ENCODE data around the gene ANGEL1.

DNA sequence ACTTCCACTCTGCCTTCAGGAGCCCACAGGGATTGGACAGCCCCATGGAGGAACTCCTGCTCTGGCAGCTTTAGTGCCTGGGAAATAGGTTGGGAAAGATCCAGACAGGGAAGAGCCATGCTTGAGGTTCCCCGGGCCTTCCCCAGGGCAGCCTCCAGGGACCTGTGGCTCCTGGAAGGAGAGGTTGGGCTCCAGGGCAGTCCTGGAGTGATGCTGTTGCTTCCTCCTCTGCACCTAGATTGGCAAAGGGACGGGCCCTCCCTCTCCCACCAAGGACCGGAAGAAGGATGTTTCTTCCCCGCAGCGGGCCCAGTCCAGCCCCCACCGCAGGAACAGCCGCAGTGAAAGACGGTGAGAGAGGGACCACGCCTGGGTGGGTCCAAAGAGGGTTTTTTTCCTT lies 35.0 kb downstream of the ANGEL1 start:
- no peak for TF ChIP-seq ZNF670 (CRISPR knock-in tag; IDR thresholded peaks at IDR 0.05; ENCODE audit: borderline replicate concordance)
- TF ChIP-seq, protein P1, sequence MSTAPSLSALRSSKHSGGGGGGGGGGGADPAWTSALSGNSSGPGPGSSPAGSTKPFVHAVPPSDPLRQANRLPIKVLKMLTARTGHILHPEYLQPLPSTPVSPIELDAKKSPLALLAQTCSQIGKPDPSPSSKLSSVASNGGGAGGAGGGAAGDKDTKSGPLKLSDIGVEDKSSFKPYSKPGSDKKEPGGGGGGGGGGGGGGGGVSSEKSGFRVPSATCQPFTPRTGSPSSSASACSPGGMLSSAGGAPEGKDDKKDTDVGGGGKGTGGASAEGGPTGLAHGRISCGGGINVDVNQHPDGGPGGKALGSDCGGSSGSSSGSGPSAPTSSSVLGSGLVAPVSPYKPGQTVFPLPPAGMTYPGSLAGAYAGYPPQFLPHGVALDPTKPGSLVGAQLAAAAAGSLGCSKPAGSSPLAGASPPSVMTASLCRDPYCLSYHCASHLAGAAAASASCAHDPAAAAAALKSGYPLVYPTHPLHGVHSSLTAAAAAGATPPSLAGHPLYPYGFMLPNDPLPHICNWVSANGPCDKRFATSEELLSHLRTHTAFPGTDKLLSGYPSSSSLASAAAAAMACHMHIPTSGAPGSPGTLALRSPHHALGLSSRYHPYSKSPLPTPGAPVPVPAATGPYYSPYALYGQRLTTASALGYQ (CRISPR knock-in tag; IDR thresholded peaks at IDR 0.05), result no peak
- no peak for TF ChIP-seq RBM39 (IDR thresholded peaks at IDR 0.05; ENCODE audit: low read depth, low read length, poor library complexity, severe bottlenecking)
- TF ChIP-seq, protein P2, sequence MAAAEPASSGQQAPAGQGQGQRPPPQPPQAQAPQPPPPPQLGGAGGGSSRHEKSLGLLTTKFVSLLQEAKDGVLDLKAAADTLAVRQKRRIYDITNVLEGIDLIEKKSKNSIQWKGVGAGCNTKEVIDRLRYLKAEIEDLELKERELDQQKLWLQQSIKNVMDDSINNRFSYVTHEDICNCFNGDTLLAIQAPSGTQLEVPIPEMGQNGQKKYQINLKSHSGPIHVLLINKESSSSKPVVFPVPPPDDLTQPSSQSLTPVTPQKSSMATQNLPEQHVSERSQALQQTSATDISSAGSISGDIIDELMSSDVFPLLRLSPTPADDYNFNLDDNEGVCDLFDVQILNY (CRISPR knock-in tag; conservative IDR thresholded peaks at IDR 0.05), result no peak
- TF ChIP-seq, protein P3, sequence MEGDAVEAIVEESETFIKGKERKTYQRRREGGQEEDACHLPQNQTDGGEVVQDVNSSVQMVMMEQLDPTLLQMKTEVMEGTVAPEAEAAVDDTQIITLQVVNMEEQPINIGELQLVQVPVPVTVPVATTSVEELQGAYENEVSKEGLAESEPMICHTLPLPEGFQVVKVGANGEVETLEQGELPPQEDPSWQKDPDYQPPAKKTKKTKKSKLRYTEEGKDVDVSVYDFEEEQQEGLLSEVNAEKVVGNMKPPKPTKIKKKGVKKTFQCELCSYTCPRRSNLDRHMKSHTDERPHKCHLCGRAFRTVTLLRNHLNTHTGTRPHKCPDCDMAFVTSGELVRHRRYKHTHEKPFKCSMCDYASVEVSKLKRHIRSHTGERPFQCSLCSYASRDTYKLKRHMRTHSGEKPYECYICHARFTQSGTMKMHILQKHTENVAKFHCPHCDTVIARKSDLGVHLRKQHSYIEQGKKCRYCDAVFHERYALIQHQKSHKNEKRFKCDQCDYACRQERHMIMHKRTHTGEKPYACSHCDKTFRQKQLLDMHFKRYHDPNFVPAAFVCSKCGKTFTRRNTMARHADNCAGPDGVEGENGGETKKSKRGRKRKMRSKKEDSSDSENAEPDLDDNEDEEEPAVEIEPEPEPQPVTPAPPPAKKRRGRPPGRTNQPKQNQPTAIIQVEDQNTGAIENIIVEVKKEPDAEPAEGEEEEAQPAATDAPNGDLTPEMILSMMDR (CRISPR knock-in tag; IDR thresholded peaks at IDR 0.05), result no peak
- TF ChIP-seq SRF (IDR thresholded peaks at IDR 0.05; ENCODE audit: low read depth, low read length), result no peak
- no peak for TF ChIP-seq BCL6 (CRISPR knock-in tag; IDR thresholded peaks at IDR 0.05)
- TF ChIP-seq, protein P4, sequence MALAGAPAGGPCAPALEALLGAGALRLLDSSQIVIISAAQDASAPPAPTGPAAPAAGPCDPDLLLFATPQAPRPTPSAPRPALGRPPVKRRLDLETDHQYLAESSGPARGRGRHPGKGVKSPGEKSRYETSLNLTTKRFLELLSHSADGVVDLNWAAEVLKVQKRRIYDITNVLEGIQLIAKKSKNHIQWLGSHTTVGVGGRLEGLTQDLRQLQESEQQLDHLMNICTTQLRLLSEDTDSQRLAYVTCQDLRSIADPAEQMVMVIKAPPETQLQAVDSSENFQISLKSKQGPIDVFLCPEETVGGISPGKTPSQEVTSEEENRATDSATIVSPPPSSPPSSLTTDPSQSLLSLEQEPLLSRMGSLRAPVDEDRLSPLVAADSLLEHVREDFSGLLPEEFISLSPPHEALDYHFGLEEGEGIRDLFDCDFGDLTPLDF (CRISPR knock-in tag; IDR thresholded peaks at IDR 0.05), result no peak

Data from HepG2 (cell line).